DOHH2 (cell line): Measurements from ENCODE around the gene AFG3L2.

Source experiments
- EZH2phosphoT487 ChIP-seq: fragments of 200-600 bp; sonication (generic); IDR thresholded peaks from 2 replicates; pipeline ENCODE4 v1.6.1; 2017; ENCODE audit warnings: borderline replicate concordance, mild to moderate bottlenecking, antibody characterized with exemption, low read length, moderate library complexity, mixed read lengths
- TF ChIP-seq, protein P1 (sequence below): fragments of 200-600 bp; sonication (generic); IDR thresholded peaks from one replicate; pipeline ENCODE4 v1.5.1; 2014; ENCODE audit warnings: antibody characterized with exemption, mild to moderate bottlenecking, low read depth, low read length; ENCODE audit not compliant: poor library complexity, severe bottlenecking

DNA sequence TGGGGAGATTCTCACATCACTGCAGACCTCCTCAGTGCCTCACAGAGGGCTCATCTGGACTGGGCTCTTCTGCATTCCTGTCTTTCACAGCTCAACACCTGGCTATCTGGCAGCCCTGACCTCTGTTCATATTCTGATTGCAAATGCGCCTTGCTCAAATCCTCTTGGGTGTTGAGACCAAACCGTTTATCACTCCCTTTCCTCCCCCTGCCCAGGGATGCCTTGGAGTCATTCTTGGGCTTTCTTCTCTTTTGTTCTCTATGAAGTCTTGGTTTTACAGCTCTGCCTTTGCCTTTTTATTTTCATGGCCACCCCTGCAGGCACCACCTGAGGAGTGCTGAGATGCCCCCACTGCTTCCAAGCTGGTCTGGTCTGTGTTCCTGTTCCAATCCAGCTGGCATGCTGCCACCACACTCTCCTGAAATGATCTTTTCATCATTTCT, 42.6 kb downstream of the AFG3L2 start:
- TF ChIP-seq, protein P1, sequence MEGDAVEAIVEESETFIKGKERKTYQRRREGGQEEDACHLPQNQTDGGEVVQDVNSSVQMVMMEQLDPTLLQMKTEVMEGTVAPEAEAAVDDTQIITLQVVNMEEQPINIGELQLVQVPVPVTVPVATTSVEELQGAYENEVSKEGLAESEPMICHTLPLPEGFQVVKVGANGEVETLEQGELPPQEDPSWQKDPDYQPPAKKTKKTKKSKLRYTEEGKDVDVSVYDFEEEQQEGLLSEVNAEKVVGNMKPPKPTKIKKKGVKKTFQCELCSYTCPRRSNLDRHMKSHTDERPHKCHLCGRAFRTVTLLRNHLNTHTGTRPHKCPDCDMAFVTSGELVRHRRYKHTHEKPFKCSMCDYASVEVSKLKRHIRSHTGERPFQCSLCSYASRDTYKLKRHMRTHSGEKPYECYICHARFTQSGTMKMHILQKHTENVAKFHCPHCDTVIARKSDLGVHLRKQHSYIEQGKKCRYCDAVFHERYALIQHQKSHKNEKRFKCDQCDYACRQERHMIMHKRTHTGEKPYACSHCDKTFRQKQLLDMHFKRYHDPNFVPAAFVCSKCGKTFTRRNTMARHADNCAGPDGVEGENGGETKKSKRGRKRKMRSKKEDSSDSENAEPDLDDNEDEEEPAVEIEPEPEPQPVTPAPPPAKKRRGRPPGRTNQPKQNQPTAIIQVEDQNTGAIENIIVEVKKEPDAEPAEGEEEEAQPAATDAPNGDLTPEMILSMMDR: no peak
- no peak for TF ChIP-seq EZH2phosphoT487
